Neutrophil (primary cell): ENCODE data around the gene TAX1BP1.

Experiments
- H3K27ac ChIP-seq: fragments of 200-600 bp; sonication (generic); 2 replicates; pipeline ENCODE4 v1.5.1; 2016; ENCODE audit warnings: mild to moderate bottlenecking, moderate library complexity
- H3K27me3 ChIP-seq: fragments of 200-600 bp; sonication (generic); 2 replicates; pipeline ENCODE4 v1.6.0; 2016; ENCODE audit warnings: mild to moderate bottlenecking
- H3K36me3 ChIP-seq: fragments of 200-600 bp; sonication (generic); 2 replicates; pipeline ENCODE4 v1.5.1; 2017
- H3K4me1 ChIP-seq, 2 experiments: fragments of 200-600 bp in 1 of 2; sonication (generic) in 1 of 2; 1 replicate in 1 of 2; 2 replicates in 1 of 2; pipeline versions ENCODE4 v1.5.1 to v1.6.1; 2013 to 2016; ENCODE audit warnings: low read depth in 1 of 2, low read length in 1 of 2, mild to moderate bottlenecking in 1 of 2, moderate library complexity in 1 of 2; ENCODE audit not compliant: control insufficient read depth in 1 of 2, insufficient read depth in 1 of 2
- H3K4me3 ChIP-seq, 2 experiments: fragments of 200-600 bp in 1 of 2; sonication (generic) in 1 of 2; 1 replicate in 1 of 2; 2 replicates in 1 of 2; pipeline ENCODE4 v1.5.1; 2013 to 2016; ENCODE audit warnings: low read depth in 1 of 2, low read length in 1 of 2, mild to moderate bottlenecking in 1 of 2, moderate library complexity in 1 of 2
- H3K9me3 ChIP-seq: fragments of 200-600 bp; sonication (generic); 2 replicates; pipeline ENCODE4 v1.5.1; 2016
- CTCF ChIP-seq: fragments of 200-600 bp; sonication (generic); IDR thresholded peaks from 2 replicates; pipeline ENCODE4 v1.5.1; 2016; ENCODE audit warnings: antibody characterized with exemption

TAX1BP1 gene

GRCh38 chr7:27871866-27872265 is 131.9 kb downstream of the TAX1BP1 start:
- H3K9me3 ChIP-seq, result no peaks in the 10 kb centered on the region
- H3K4me3 ChIP-seq, result no peak overlapping the region
- TF ChIP-seq CTCF, result no peak
- H3K27me3 ChIP-seq, result no peaks in the 10 kb centered on the region
- H3K4me1 ChIP-seq, result no peaks in the 10 kb centered on the region
- peaks cover under 1% of the 10 kb centered on the region for H3K36me3 ChIP-seq
- H3K27ac ChIP-seq, result no peak overlapping the region

DNA sequence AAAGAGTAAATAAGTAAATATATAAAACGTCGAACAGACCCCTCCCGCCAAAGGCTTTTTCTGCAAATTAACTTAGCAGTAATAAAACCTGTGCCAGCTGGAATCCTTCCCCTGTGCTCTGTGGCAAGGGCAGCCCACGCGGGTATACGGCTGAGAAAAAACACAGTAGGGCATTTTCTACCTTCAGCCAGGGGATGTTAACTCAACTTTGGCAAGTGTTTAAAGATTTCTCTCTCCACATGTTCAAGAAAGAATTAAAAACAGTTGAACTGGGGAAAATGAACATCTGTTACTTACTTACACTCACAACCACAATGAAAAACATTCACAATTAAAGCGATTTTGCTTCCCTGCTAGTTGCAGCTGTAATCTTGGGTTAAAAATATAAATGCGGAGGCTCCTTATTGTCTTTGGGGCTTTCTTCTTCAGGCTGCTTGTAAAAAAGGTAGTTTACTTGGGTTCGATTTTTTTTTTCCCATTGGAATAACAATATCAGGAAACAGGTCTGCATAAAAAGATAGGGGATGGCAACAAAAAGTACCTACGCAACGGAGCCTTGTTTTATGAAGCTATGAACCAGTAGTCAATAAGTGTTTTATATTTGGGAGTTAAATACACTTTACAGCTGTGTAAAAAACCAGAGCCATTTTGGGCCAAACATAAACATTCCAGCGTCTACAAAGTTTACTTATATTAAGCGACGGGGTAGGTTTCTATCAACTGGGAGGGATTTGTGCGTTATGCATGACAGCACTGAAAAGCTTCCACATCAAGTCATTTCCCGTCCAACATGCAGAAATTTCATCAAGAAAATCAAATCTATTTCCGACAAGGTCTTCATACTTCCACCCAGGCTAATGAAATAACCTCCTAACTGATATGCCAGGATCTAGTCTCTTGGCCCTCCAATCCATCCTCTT is 132.7 kb downstream of the TAX1BP1 start:
- no peaks in the 10 kb centered on the region for H3K9me3 ChIP-seq
- no peak overlapping the region for H3K27ac ChIP-seq
- H3K36me3 ChIP-seq, result no peaks in the 10 kb centered on the region
- H3K4me1 ChIP-seq, result no peaks in the 10 kb centered on the region
- H3K4me3 ChIP-seq, result no peak overlapping the region
- H3K27me3 ChIP-seq, result no peaks in the 10 kb centered on the region
- TF ChIP-seq CTCF, result no peak

DNA sequence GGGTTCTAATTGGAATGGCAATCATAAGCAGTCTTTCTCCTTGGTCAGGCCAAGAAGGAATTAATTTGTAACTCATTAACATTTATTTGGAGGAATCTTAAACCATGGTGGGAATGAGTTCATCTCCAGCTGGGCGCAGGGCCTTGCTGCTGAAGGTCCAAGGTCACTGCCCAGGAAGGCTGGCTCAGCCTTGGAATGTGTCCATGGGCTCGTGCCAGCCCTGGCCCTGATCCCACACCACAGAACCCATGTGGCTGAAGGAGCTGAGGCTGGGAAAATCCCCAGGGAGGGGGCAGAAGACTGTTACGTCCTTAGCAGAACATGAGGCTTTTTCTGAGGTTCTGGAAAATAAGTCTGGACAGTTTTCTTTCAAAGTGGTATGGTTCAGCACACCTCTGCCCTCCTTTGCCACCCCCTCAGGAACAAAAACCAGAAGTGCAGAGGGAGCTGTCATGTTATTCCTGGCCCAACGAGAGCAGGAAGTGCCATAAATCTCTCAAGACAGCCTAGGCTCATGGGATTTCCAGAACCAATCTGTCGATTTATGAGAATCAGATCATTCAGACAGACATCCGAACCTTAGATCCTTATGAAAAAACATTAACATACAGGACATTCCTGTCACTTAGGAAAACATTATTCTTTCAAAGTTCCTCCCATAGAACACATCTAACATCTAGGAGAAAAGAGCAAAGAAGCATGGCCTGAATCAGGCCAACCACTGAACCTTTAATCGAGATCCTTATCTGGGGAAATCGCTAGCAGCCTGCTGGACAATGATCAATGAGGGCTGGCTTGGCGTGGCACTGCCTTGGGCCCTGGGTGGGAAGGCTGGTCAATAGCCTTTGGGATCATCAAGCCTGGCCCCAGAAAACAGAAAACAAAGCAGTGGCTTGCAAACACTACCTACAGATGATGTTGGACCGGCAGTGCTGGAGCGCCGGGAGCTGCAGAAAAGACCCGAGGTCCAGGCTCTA is 134.3 kb downstream of the TAX1BP1 start:
- no peaks in the 10 kb centered on the region for H3K36me3 ChIP-seq
- no peak overlapping the region for H3K4me3 ChIP-seq
- no peak for TF ChIP-seq CTCF
- H3K27ac ChIP-seq, result no peak overlapping the region
- H3K4me1 ChIP-seq, result no peaks in the 10 kb centered on the region
- no peaks in the 10 kb centered on the region for H3K27me3 ChIP-seq
- no peaks in the 10 kb centered on the region for H3K9me3 ChIP-seq

DNA sequence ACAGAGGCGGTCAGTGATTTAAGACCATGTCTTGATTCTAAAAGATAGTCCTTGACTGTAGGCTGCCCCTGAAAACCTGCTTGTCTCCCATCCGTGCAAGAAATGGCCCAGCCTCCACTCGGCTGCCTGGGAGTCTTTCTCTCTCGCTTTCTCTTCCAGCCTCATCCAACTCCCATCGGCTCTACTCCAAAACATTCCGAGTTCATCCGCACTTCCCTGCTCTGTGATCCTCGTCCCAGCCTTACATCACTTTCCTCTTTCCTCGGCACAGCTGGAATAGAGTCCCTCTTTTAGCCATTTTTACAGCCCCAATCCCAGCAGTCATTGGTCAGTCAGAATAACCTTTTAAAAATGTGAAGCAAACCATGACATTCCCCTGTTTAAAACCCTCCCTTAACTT is 135.1 kb downstream of the TAX1BP1 start:
- Histone ChIP-seq H3K36me3 (no peaks in the 10 kb centered on the region), H3K4me1 (no peaks in the 10 kb centered on the region), H3K4me3 (no peak overlapping the region), H3K9me3 (no peaks in the 10 kb centered on the region), H3K27me3 (no peaks in the 10 kb centered on the region), H3K27ac (no peak overlapping the region)
- no peak for TF ChIP-seq CTCF

DNA sequence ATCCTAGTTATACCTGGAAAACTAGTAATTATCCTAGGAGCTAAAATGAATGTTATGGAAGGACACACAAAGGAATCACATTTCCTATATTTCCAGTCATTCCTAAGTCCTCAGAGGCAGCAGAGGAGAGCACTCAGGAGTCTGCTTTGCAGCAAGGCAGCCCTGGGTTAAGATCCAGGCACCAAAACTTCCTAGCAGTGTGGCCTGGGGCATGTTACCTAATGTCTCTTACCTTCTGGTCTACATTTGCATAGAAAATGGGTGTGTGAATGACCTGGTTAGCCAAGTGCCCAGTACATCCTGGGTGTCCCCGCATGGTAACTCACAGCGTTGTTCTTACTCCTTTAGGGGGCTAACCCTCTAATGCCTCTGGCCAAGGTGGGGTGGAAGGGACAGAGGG is 135.9 kb downstream of the TAX1BP1 start:
- Histone ChIP-seq H3K9me3 (no peaks in the 10 kb centered on the region), H3K27me3 (no peaks in the 10 kb centered on the region), H3K36me3 (no peaks in the 10 kb centered on the region), H3K4me1 (no peaks in the 10 kb centered on the region), H3K27ac (no peak overlapping the region), H3K4me3 (no peak overlapping the region)
- no peak for TF ChIP-seq CTCF
